GM12864 (cell line): ENCODE results near the gene FRMD8.

Source experiments
- DNase-seq: peaks from one replicate; pipeline ENCODE4 v3.0.0-alpha.2; 2011; ENCODE audit warnings: low read depth
- H3K4me3 ChIP-seq: 2 replicates; pipeline ENCODE4 v1.5.1; 2011; ENCODE audit warnings: mild to moderate bottlenecking, low read depth, low read length, control low read depth
- TF ChIP-seq, protein P1 (sequence below): IDR thresholded peaks from 2 replicates; pipeline ENCODE4 v1.5.1; 2011; ENCODE audit warnings: low read depth, mild to moderate bottlenecking, moderate library complexity, low read length, control low read depth, inconsistent platforms; ENCODE audit errors: missing control alignments

The FRMD8 gene

GRCh38 chr11:65392186-65392829 is 5.9 kb downstream of the FRMD8 start:
- H3K4me3 ChIP-seq = no peak overlapping the region
- DNase-seq = no peak
- TF ChIP-seq, protein P1, sequence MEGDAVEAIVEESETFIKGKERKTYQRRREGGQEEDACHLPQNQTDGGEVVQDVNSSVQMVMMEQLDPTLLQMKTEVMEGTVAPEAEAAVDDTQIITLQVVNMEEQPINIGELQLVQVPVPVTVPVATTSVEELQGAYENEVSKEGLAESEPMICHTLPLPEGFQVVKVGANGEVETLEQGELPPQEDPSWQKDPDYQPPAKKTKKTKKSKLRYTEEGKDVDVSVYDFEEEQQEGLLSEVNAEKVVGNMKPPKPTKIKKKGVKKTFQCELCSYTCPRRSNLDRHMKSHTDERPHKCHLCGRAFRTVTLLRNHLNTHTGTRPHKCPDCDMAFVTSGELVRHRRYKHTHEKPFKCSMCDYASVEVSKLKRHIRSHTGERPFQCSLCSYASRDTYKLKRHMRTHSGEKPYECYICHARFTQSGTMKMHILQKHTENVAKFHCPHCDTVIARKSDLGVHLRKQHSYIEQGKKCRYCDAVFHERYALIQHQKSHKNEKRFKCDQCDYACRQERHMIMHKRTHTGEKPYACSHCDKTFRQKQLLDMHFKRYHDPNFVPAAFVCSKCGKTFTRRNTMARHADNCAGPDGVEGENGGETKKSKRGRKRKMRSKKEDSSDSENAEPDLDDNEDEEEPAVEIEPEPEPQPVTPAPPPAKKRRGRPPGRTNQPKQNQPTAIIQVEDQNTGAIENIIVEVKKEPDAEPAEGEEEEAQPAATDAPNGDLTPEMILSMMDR = no peak

GRCh38 chr11:65392899-65393298 is 6.5 kb downstream of the FRMD8 start:
- DNase-seq = no peak
- TF ChIP-seq, protein P1 = no peak
- H3K4me3 ChIP-seq = no peak overlapping the region

- TF ChIP-seq, protein P1 = no peak
- H3K4me3 ChIP-seq = no peak overlapping the region
- DNase-seq = no peak
Observed at GRCh38 chr11:65393513-65394079, 7.2 kb downstream of the FRMD8 start.

DNA sequence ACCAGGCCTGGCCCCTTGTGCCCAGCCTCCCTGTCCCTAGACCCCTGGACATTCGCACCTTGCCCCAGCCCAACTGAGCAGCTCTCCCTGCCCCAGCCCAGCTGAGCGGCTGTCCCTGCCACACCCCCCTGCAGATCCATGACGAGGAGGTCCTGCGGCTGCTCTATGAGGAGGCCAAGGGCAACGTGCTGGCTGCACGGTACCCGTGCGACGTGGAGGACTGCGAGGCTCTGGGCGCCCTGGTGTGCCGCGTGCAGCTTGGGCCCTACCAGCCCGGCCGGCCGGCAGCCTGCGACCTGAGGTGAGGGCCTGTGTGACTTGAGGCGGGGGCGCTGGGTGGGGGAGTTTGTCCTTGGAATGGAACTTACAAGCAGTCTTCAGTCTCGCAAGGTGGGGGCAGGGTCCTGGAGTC is 7.7 kb downstream of the FRMD8 start:
- TF ChIP-seq, protein P1 = no peak
- no peak overlapping the region for H3K4me3 ChIP-seq
- DNase-seq = no peak

DNA sequence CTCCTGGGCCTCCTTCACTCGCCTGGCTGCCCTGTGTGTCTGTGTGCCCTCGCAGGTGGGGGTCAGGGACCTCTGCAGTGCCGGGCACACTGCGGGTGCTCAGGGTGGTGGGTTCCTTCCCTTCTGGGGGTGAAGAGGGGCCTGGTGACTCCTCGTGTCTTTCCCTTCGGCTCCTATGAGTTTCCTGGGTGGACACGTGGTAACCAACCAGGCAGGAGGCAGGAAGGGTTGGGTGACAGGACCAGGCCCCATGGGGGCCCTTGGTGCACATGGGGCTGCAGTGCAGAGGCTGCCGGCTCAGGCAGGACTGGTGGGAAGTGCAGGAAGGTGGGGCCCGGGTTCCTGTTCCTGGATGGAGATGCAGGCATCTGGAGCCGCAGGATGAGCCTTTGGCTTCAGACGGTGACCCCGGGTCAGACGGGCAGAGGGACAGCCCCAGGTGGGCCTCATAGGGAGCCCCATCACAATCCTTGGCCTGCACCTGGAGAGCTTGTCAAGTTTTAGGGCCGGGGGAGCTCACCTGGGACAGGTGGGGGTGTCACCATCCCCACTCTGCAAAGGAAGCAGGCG is 9.6 kb downstream of the FRMD8 start:
- no peak for DNase-seq
- no peak overlapping the region for H3K4me3 ChIP-seq
- TF ChIP-seq, protein P1 = no peak

- TF ChIP-seq, protein P1 = no peak
- H3K4me3 ChIP-seq = no peak overlapping the region
- DNase-seq = no peak
Observed at GRCh38 chr11:65396769-65397745, 10.6 kb downstream of the FRMD8 start.
